Measurements from ENCODE around the gene SRGAP2B. TPM values are rescaled to one million over a fixed set of nuclear protein-coding genes. Genes with fewer than 3 reads are reported as not detected.
"Not testable (repeated sequence)": the region's sequence is repeated elsewhere in the genome, so short reads cannot be mapped to it uniquely, and the experiment has no call there.

The SRGAP2B gene
- total and polyA plus RNA-seq, 2 of the 8 experiments (the other 6 are each of a cell fraction or from before 2014, with no cell fraction given) = 4.9 to 39.5 TPM

GRCh38 chr1:145000074-145000742 is 94.9 kb downstream of the SRGAP2B start:
- H3K4me3 ChIP-seq (ENCODE audit: extremely low read depth in 1 of 4, insufficient read depth in 2 of 4, low read depth in 3 of 4, low read length in 4 of 4); H3K36me3 ChIP-seq (ENCODE audit: control insufficient read depth in 2 of 4, insufficient read depth in 4 of 4, low read length in 3 of 4); H3K4ac ChIP-seq (replicated peaks; ENCODE audit: insufficient read length, low read depth, low read length); H3K4me2 ChIP-seq (ENCODE audit: insufficient read depth in 1 of 2, low read depth in 2 of 2, low read length in 2 of 2); H3K14ac ChIP-seq (ENCODE audit: insufficient read length); H2BK20ac ChIP-seq (ENCODE audit: low read length); CTCF ChIA-PET (ENCODE audit: partially characterized antibody); H4K20me1 ChIP-seq (replicated peaks in 1 of 2; ENCODE audit: control insufficient read depth in 1 of 2, insufficient read depth in 2 of 2, low read length in 2 of 2); H4K8ac ChIP-seq (ENCODE audit: extremely low read depth, insufficient read depth, low read length); H3K56ac ChIP-seq (replicated peaks; ENCODE audit: insufficient read length, low read depth, low read length); H2BK5ac ChIP-seq (ENCODE audit: low read depth, low read length); H3K9me3 ChIP-seq (ENCODE audit: insufficient read depth in 2 of 2, low read depth in 1 of 2, low read length in 1 of 2); H3K27me3 ChIP-seq (replicated peaks in 1 of 4; ENCODE audit: control insufficient read depth in 3 of 4, extremely low read depth in 1 of 4, insufficient read depth in 3 of 4, low read length in 3 of 4); H2AK5ac ChIP-seq (ENCODE audit: low read depth, low read length); H3K4me1 ChIP-seq (replicated peaks in 1 of 4; ENCODE audit: control insufficient read depth in 3 of 4, insufficient read depth in 4 of 4, low read length in 3 of 4); H3K79me1 ChIP-seq (ENCODE audit: low read depth, low read length); H2BK12ac ChIP-seq (ENCODE audit: low read depth, low read length); H2BK120ac ChIP-seq (replicated peaks; ENCODE audit: low read depth, low read length); H4K91ac ChIP-seq (replicated peaks; ENCODE audit: insufficient read length, low read length); H2BK15ac ChIP-seq (ENCODE audit: low read length); H3K23me2 ChIP-seq (ENCODE audit: low read depth, low read length); H3K9ac ChIP-seq (replicated peaks in 1 of 4; ENCODE audit: extremely low read depth in 1 of 4, low read depth in 3 of 4, low read length in 3 of 4); H3K18ac ChIP-seq (ENCODE audit: extremely low read depth, low read length); H3K79me2 ChIP-seq (ENCODE audit: control insufficient read depth in 1 of 2, insufficient read depth in 2 of 2, low read length in 2 of 2); DNase-seq (ENCODE audit: low read depth in 1 of 2, low spot score in 2 of 2); H2AFZ ChIP-seq (ENCODE audit: low read length); FAIRE-seq; H4K5ac ChIP-seq (ENCODE audit: insufficient read length, low read depth, low read length); H3K27ac ChIP-seq (ENCODE audit: low read depth, low read length); H3K23ac ChIP-seq (ENCODE audit: insufficient read length); POLR2A ChIA-PET (ENCODE audit: partially characterized antibody): not testable (repeated sequence)
- no CpG with 5 or more reads among the region's 5 CpGs for WGBS, 2 experiments (ENCODE audit: extremely low coverage in 1 of 2, insufficient coverage in 1 of 2, insufficient read length in 1 of 2, insufficient replicate concordance in 2 of 2, low coverage in 1 of 2, low lambda C conversion rate in 2 of 2, missing lambda C conversion rate in 1 of 2)

- H3K27ac ChIP-seq (ENCODE audit: low read depth, low read length); H3K36me3 ChIP-seq (ENCODE audit: control insufficient read depth in 2 of 4, insufficient read depth in 4 of 4, low read length in 3 of 4); CTCF ChIA-PET (ENCODE audit: partially characterized antibody); H4K5ac ChIP-seq (ENCODE audit: insufficient read length, low read depth, low read length); H3K4me3 ChIP-seq (ENCODE audit: extremely low read depth in 1 of 4, insufficient read depth in 2 of 4, low read depth in 3 of 4, low read length in 4 of 4); H4K91ac ChIP-seq (replicated peaks; ENCODE audit: insufficient read length, low read length); H3K23me2 ChIP-seq (ENCODE audit: low read depth, low read length); H2BK20ac ChIP-seq (ENCODE audit: low read length); H2BK15ac ChIP-seq (ENCODE audit: low read length); H2BK12ac ChIP-seq (ENCODE audit: low read depth, low read length); H2BK5ac ChIP-seq (ENCODE audit: low read depth, low read length); H3K9me3 ChIP-seq (ENCODE audit: insufficient read depth in 2 of 2, low read depth in 1 of 2, low read length in 1 of 2); H3K4me1 ChIP-seq (replicated peaks in 1 of 4; ENCODE audit: control insufficient read depth in 3 of 4, insufficient read depth in 4 of 4, low read length in 3 of 4); POLR2A ChIA-PET (ENCODE audit: partially characterized antibody); H3K14ac ChIP-seq (ENCODE audit: insufficient read length); H2BK120ac ChIP-seq (replicated peaks; ENCODE audit: low read depth, low read length); H3K27me3 ChIP-seq (replicated peaks in 1 of 4; ENCODE audit: control insufficient read depth in 3 of 4, extremely low read depth in 1 of 4, insufficient read depth in 3 of 4, low read length in 3 of 4); H3K9ac ChIP-seq (replicated peaks in 1 of 4; ENCODE audit: extremely low read depth in 1 of 4, low read depth in 3 of 4, low read length in 3 of 4); H4K8ac ChIP-seq (ENCODE audit: extremely low read depth, insufficient read depth, low read length); H3K56ac ChIP-seq (replicated peaks; ENCODE audit: insufficient read length, low read depth, low read length); H3K4me2 ChIP-seq (ENCODE audit: insufficient read depth in 1 of 2, low read depth in 2 of 2, low read length in 2 of 2); H3K18ac ChIP-seq (ENCODE audit: extremely low read depth, low read length); H3K79me1 ChIP-seq (ENCODE audit: low read depth, low read length); H3K4ac ChIP-seq (replicated peaks; ENCODE audit: insufficient read length, low read depth, low read length); DNase-seq (ENCODE audit: low read depth in 1 of 2, low spot score in 2 of 2); H2AFZ ChIP-seq (ENCODE audit: low read length); H3K23ac ChIP-seq (ENCODE audit: insufficient read length); FAIRE-seq; H2AK5ac ChIP-seq (ENCODE audit: low read depth, low read length); H4K20me1 ChIP-seq (replicated peaks in 1 of 2; ENCODE audit: control insufficient read depth in 1 of 2, insufficient read depth in 2 of 2, low read length in 2 of 2); H3K79me2 ChIP-seq (ENCODE audit: control insufficient read depth in 1 of 2, insufficient read depth in 2 of 2, low read length in 2 of 2): not testable (repeated sequence)
- WGBS, 2 experiments (ENCODE audit: extremely low coverage in 1 of 2, insufficient coverage in 1 of 2, insufficient read length in 1 of 2, insufficient replicate concordance in 2 of 2, low coverage in 1 of 2, low lambda C conversion rate in 2 of 2, missing lambda C conversion rate in 1 of 2) = 100% methylated on average over 1 of the region's 2 CpGs; no CpG with 5 or more reads in 1 of the 2 experiments
Observed at GRCh38 chr1:144998981-144999273, 96.2 kb downstream of the SRGAP2B start.
